Ovary (tissue), 9 donors: ENCODE measurements around the gene SPTSSB. TPM values are rescaled to one million over a fixed set of nuclear protein-coding genes. Genes with fewer than 3 reads are reported as not detected.

Source experiments
- DNase-seq, 5 donors: peaks; one replicate each; pipeline ENCODE4 v3.0.0-alpha.2; 2019 to 2020
- H3K27ac ChIP-seq, 2 donors: fragments of 200-600 bp; one replicate each; pipeline versions ENCODE4 v1.5.1 to v1.8.0; 2019 to 2022
- H3K27me3 ChIP-seq: fragments of 200-600 bp; one replicate; pipeline ENCODE4 v1.8.0; 2022
- H3K36me3 ChIP-seq: fragments of 200-600 bp; sonication (generic); one replicate; pipeline ENCODE4 v1.5.1; 2019
- H3K4me1 ChIP-seq: one replicate; pipeline ENCODE4 v1.8.1; 2013; ENCODE audit warnings: mild to moderate bottlenecking, moderate library complexity; ENCODE audit not compliant: insufficient read depth
- H3K4me3 ChIP-seq: fragments of 200-600 bp; sonication (generic); one replicate; pipeline ENCODE4 v1.5.1; 2017
- H3K9me3 ChIP-seq, 2 donors: fragments of 200-600 bp in 1 of 2; sonication (generic) in 1 of 2; one replicate each; pipeline versions ENCODE4 v1.5.1 to v1.8.1; 2013 to 2019; ENCODE audit warnings: mild to moderate bottlenecking in 1 of 2, moderate library complexity in 1 of 2
- CTCF ChIP-seq, 3 donors: fragments of 450-650 bp in 2 of 3; fragments of 200-600 bp in 1 of 3; IDR thresholded peaks; one replicate each; pipeline versions ENCODE4 v1.5.1 to v1.8.0; 2016 to 2022; ENCODE audit warnings: antibody characterized with exemption in 3 of 3, mild to moderate bottlenecking in 1 of 3
- EP300 ChIP-seq: sonication (generic); formaldehyde crosslinking; IDR thresholded peaks from one replicate; pipeline ENCODE4 v1.6.1; 2017; ENCODE audit warnings: antibody characterized with exemption
- POLR2A ChIP-seq: fragments of 450-650 bp; IDR thresholded peaks from one replicate; pipeline ENCODE4 v1.6.1; 2017; ENCODE audit warnings: antibody characterized with exemption, mild to moderate bottlenecking, moderate library complexity
- WGBS, 3 donors: extraction: QIAGEN DNeasy Blood & Tissue Kit in 1 of 3; methylation state at CpG; one replicate each; pipeline versions ENCODE4 v1.1.5 to v1.1.7; 2013 to 2017; 5-methylcytosine and 5-hydroxymethylcytosine counted together
- intact Hi-C, 4 donors: fragments of 100-400 bp; cut with DNase I; formaldehyde crosslinking; loops; one replicate each; pipeline versions ENCODE4 v1.11.0 to v1.15.1; 2022 to 2023
- polyA plus RNA-seq, 2 donors: library from polyadenylated mRNA; stranded (reverse); fragments of 200-250 nt in 1 of 2; fragments of 350-450 nt in 1 of 2; fragmentation: Illumina TruSeq in 1 of 2; extraction: RNeasy Lipid Tissue Mini Kit (QIAGEN cat#74804) in 1 of 2; gene quantifications; one replicate each; pipeline ENCODE4 v1.2.3, GENCODE V29; 2013 to 2014
- total RNA-seq, 7 donors: library from RNA; depleted of rRNA in 2 of 7; stranded (reverse); fragments of >200 nt in 2 of 7; fragmentation: NEBNext Ultra II Directional in 3 of 7; extraction: Animal tissue kit (Norgen Biotek cat#: 25700) in 3 of 7; gene quantifications; one replicate each; pipeline versions ENCODE4 v1.1.0 to v1.2.4, GENCODE V29; 2016 to 2023
- donor health status: DM: no; HTN: no; CAD: no; lungs with moderate emphysema.
- donor health status: DM: no; HTN: no; CAD: no.
- donor health status: Bipolar disorder and iron deficiency.
- donor health status: DM: yes; HTN: yes; CAD: no.
- donor health status: DM: no; HTN: no; CAD: no.
- donor health status: DM: yes; HTN: yes; CAD: no.

SPTSSB gene
- total and polyA plus RNA-seq, 9 donors: 0.07 to 2.5 (median 0.46) TPM; not detected in 4

- no peak overlapping the region for H3K4me3 ChIP-seq
- no peaks in the 10 kb centered on the region for H3K4me1 ChIP-seq
- H3K36me3 ChIP-seq: no peaks in the 10 kb centered on the region
- H3K9me3 ChIP-seq: no peaks in the 10 kb centered on the region
- no peak overlapping the region for H3K27ac ChIP-seq
- WGBS, 3 donors: 45 to 89% (median 72%) methylated on average over 2 of the region's 2 CpGs
- TF ChIP-seq POLR2A: no peak
- TF ChIP-seq CTCF (IDR thresholded peaks at IDR 0.05): no peak
- TF ChIP-seq EP300: no peak
- intact Hi-C loops: no loop called here
- no peaks in the 10 kb centered on the region for H3K27me3 ChIP-seq
- no peak for DNase-seq
Observed at GRCh38 chr3:161390200-161390599, 18.9 kb upstream of the SPTSSB start.

- TF ChIP-seq POLR2A (no peak), CTCF (IDR thresholded peaks at IDR 0.05) (no peak), EP300 (no peak)
- no peaks in the 10 kb centered on the region for H3K4me1 ChIP-seq
- H3K27me3 ChIP-seq: no peaks in the 10 kb centered on the region
- H3K36me3 ChIP-seq: no peaks in the 10 kb centered on the region
- DNase-seq: no peak
- intact Hi-C loops: no loop called here
- H3K27ac ChIP-seq: no peak overlapping the region
- H3K9me3 ChIP-seq: no peaks in the 10 kb centered on the region
- 94 to 96% (median 95%) methylated on average over 3 of the region's 3 CpGs for WGBS, 3 donors
- H3K4me3 ChIP-seq: no peak overlapping the region
Observed at GRCh38 chr3:161389445-161390035, 18.2 kb upstream of the SPTSSB start.

- DNase-seq: no peak
- Histone ChIP-seq H3K36me3 (no peaks in the 10 kb centered on the region), H3K4me3 (no peak overlapping the region), H3K4me1 (no peaks in the 10 kb centered on the region), H3K27ac (no peak overlapping the region), H3K9me3 (no peaks in the 10 kb centered on the region), H3K27me3 (no peaks in the 10 kb centered on the region)
- TF ChIP-seq POLR2A (no peak), EP300 (no peak)
- intact Hi-C loops: no loop called here
Observed at GRCh38 chr3:161388855-161389254, 17.5 kb upstream of the SPTSSB start.

- TF ChIP-seq EP300 (no peak), POLR2A (no peak), CTCF (IDR thresholded peaks at IDR 0.05) (no peak)
- Histone ChIP-seq H3K27ac (no peak overlapping the region), H3K27me3 (no peaks in the 10 kb centered on the region), H3K36me3 (no peaks in the 10 kb centered on the region), H3K4me1 (no peaks in the 10 kb centered on the region), H3K4me3 (no peak overlapping the region), H3K9me3 (no peaks in the 10 kb centered on the region)
- intact Hi-C loops: no loop called here
- WGBS, 3 donors: 24 to 35% (median 29%) methylated on average over 4 of the region's 4 CpGs
- no peak for DNase-seq
Observed at GRCh38 chr3:161386991-161387770, 15.9 kb upstream of the SPTSSB start.
